ENCODE measurements around the gene PDLIM5.

PDLIM5 gene

GRCh38 chr4:94673961-94674360 lies 222.2 kb downstream of the PDLIM5 start:
- DNase-seq (ENCODE audit: insufficient read length) (no peak), FAIRE-seq (no peak)
- TF ChIP-seq POLR2A (IDR thresholded peaks at IDR 0.05; ENCODE audit: low read depth, low read length) (no peak), TAF1 (IDR thresholded peaks at IDR 0.05; ENCODE audit: borderline replicate concordance, low read depth, low read length) (no peak), POLR2AphosphoS5 (IDR thresholded peaks at IDR 0.05; ENCODE audit: low read depth, low read length) (no peak)

GRCh38 chr4:94676970-94677369 lies 225.2 kb downstream of the PDLIM5 start:
- no peak for DNase-seq (ENCODE audit: insufficient read length)
- TF ChIP-seq POLR2AphosphoS5 (IDR thresholded peaks at IDR 0.05; ENCODE audit: low read depth, low read length): no peak
- TF ChIP-seq TAF1 (IDR thresholded peaks at IDR 0.05; ENCODE audit: borderline replicate concordance, low read depth, low read length): no peak
- TF ChIP-seq POLR2A (IDR thresholded peaks at IDR 0.05; ENCODE audit: low read depth, low read length): no peak
- no peak for FAIRE-seq

- DNase-seq (ENCODE audit: insufficient read length): no peak
- TF ChIP-seq TAF1 (IDR thresholded peaks at IDR 0.05; ENCODE audit: borderline replicate concordance, low read depth, low read length) (no peak), POLR2AphosphoS5 (IDR thresholded peaks at IDR 0.05; ENCODE audit: low read depth, low read length) (no peak), POLR2A (IDR thresholded peaks at IDR 0.05; ENCODE audit: low read depth, low read length) (no peak)
- no peak for FAIRE-seq
These were observed 227.2 kb downstream of the PDLIM5 start for GRCh38 chr4:94678896-94679295.

GRCh38 chr4:94680176-94680862 lies 228.6 kb downstream of the PDLIM5 start:
- TF ChIP-seq POLR2A (IDR thresholded peaks at IDR 0.05; ENCODE audit: low read depth, low read length) (no peak), TAF1 (IDR thresholded peaks at IDR 0.05; ENCODE audit: borderline replicate concordance, low read depth, low read length) (no peak), POLR2AphosphoS5 (IDR thresholded peaks at IDR 0.05; ENCODE audit: low read depth, low read length) (no peak)
- no peak for DNase-seq (ENCODE audit: insufficient read length)
- no peak for FAIRE-seq

GRCh38 chr4:94686086-94686485 lies 234.3 kb downstream of the PDLIM5 start:
- FAIRE-seq (no peak), DNase-seq (ENCODE audit: insufficient read length) (no peak)
- TF ChIP-seq POLR2AphosphoS5 (IDR thresholded peaks at IDR 0.05; ENCODE audit: low read depth, low read length) (no peak), POLR2A (IDR thresholded peaks at IDR 0.05; ENCODE audit: low read depth, low read length) (no peak), TAF1 (IDR thresholded peaks at IDR 0.05; ENCODE audit: borderline replicate concordance, low read depth, low read length) (no peak)

- FAIRE-seq (no peak), DNase-seq (ENCODE audit: insufficient read length) (no peak)
- TF ChIP-seq POLR2A (IDR thresholded peaks at IDR 0.05; ENCODE audit: low read depth, low read length): no peak
- no peak for TF ChIP-seq POLR2AphosphoS5 (IDR thresholded peaks at IDR 0.05; ENCODE audit: low read depth, low read length)
- TF ChIP-seq TAF1 (IDR thresholded peaks at IDR 0.05; ENCODE audit: borderline replicate concordance, low read depth, low read length): no peak
These were observed 237.6 kb downstream of the PDLIM5 start for GRCh38 chr4:94689155-94689860.

- TF ChIP-seq POLR2AphosphoS5 (IDR thresholded peaks at IDR 0.05; ENCODE audit: low read depth, low read length) (no peak), TAF1 (IDR thresholded peaks at IDR 0.05; ENCODE audit: borderline replicate concordance, low read depth, low read length) (no peak), POLR2A (IDR thresholded peaks at IDR 0.05; ENCODE audit: low read depth, low read length) (no peak)
- FAIRE-seq: no peak
- DNase-seq (ENCODE audit: insufficient read length): no peak
These were observed 239.1 kb downstream of the PDLIM5 start for GRCh38 chr4:94690851-94691254.

- FAIRE-seq (no peak), DNase-seq (ENCODE audit: insufficient read length) (no peak)
- TF ChIP-seq TAF1 (IDR thresholded peaks at IDR 0.05; ENCODE audit: borderline replicate concordance, low read depth, low read length) (no peak), POLR2A (IDR thresholded peaks at IDR 0.05; ENCODE audit: low read depth, low read length) (no peak)
These were observed 239.8 kb downstream of the PDLIM5 start for GRCh38 chr4:94691552-94691951.

- no peak for DNase-seq (ENCODE audit: insufficient read length)
- no peak for TF ChIP-seq POLR2AphosphoS5 (IDR thresholded peaks at IDR 0.05; ENCODE audit: low read depth, low read length)
- TF ChIP-seq TAF1 (IDR thresholded peaks at IDR 0.05; ENCODE audit: borderline replicate concordance, low read depth, low read length): no peak
- no peak for TF ChIP-seq POLR2A (IDR thresholded peaks at IDR 0.05; ENCODE audit: low read depth, low read length)
- FAIRE-seq: no peak
These were observed 243.6 kb downstream of the PDLIM5 start for GRCh38 chr4:94695384-94695783.

GRCh38 chr4:94698187-94698586 lies 246.4 kb downstream of the PDLIM5 start:
- FAIRE-seq: no peak
- TF ChIP-seq POLR2A (IDR thresholded peaks at IDR 0.05; ENCODE audit: low read depth, low read length) (no peak), TAF1 (IDR thresholded peaks at IDR 0.05; ENCODE audit: borderline replicate concordance, low read depth, low read length) (no peak), POLR2AphosphoS5 (IDR thresholded peaks at IDR 0.05; ENCODE audit: low read depth, low read length) (no peak)
- DNase-seq (ENCODE audit: insufficient read length): no peak

GRCh38 chr4:94700298-94700697 lies 248.6 kb downstream of the PDLIM5 start:
- DNase-seq (ENCODE audit: insufficient read length) (no peak), FAIRE-seq (no peak)
- TF ChIP-seq POLR2AphosphoS5 (IDR thresholded peaks at IDR 0.05; ENCODE audit: low read depth, low read length) (no peak), TAF1 (IDR thresholded peaks at IDR 0.05; ENCODE audit: borderline replicate concordance, low read depth, low read length) (no peak), POLR2A (IDR thresholded peaks at IDR 0.05; ENCODE audit: low read depth, low read length) (no peak)

Data from GM12892 (cell line).